DMS53 (cell line): ENCODE measurements around the gene CACTIN.
A peak's percentile ranks its signal among the peaks of the same experiment; 100 is the strongest.
"Not testable (repeated sequence)": the region's sequence is repeated elsewhere in the genome, so short reads cannot be mapped to it uniquely, and the experiment has no call there.

ENCODE experiments used
- DNase-seq: peaks from one replicate; lab custom pipeline; 2025; lab: John Stamatoyannopoulos, UW

Gene CACTIN

GRCh38 chr19:3626473-3627350 lies at the start of gene CACTIN:
Gene CACTIN (minus strand): TSS chr19:3626790. CDS start chr19:3626762, 28 bp downstream.
- peak; percentile 99 for DNase-seq

DNA sequence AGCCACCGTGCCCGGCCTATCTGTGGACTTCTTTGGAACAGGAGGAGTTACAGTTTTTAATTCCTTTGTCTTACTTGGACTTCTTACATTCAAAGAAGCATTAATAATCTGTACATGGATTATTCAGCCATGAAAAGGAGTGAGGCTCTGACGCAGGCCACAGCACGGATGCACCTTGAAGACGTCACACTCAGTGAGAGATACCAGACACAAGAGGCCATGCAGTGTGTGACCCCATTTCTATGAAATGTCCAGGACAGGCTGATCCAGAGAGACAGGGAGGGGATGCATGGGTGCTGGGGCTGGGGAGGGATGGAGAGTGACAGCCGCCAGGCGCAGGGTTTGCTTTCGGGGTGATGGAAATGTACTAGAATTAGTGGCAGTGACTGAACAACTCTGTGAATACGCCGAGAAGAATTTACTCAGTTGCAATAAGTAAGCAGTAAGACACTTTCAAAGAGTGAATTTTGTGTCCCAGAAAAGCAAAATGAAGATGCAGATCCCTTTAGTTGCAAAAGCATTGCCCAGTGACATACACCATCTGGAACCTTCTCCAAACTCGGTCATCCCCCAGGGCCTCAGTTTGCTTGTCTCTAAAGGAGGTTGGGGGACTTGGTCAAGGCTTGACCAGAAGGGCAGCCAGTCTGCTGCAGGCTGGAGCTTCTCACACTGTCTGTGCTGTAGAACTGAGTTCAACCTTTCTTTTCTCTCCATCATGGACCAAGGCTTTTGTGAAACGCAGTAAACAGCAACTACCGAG lies 48.4 kb upstream of the CACTIN start:
- no peak for DNase-seq

DNA sequence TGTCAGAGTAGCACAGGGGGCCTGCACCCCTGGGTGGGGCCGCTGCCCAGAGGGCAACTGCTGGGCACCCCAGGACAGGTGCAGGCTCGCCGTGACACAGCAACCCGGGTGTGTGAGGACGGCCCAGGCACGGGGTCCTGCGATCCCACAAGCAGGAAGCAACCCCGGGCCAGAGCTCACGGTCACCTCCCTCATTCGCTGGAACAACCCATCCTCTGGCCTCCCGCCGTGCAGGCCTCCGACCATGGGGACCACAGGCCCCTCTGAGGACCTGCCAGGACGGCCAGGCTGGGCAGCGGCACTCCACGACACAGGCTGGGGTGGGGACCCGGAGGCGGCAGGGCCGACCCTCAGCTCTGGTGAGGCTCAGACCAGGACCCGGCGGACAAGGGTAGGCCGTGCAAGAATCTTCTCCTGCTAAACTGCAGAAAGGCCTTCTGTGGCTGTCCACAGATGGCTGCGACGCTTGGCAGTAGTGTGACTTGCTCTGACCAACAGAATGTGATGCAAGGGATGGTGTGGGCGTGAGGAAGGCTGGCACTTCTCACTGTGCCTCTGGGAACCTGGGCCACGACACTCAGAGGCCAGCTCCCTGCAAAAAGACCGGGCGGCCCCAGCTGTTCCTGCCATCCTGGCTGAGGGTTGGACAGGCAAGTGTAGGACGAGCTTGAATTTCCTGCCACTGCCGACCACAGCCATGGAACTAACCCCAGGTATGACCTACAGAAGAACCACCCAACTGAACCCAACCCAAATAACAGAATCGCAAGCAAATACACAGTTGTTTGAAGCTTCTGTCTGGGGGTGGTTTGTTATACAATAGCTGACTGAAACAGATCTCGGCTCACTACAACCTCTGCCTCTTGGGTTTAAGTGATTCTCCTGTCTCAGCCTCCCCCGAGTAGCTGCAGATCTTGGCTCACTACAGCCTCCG lies 47.2 kb upstream of the CACTIN start:
- DNase-seq, result no peak

DNA sequence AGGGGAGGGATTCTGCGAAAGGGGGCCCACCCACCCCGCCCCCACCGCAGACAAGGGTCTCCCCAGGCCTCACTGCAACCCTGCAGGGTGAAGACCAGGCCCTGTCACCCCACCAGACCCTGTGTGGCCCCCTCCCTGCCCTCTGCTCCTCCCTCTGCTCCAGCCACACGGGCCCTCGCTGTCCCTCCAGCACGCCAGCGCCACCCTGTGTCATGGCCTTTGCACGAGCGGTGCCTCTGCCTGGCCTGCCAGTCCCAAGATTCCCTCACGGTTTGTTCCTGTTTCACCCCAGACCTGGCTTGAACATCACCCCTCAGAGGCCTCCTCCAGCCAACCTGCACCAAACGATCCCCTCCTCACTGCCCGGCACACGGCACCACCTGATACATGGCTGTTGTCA lies 46.4 kb upstream of the CACTIN start:
- no peak for DNase-seq

DNA sequence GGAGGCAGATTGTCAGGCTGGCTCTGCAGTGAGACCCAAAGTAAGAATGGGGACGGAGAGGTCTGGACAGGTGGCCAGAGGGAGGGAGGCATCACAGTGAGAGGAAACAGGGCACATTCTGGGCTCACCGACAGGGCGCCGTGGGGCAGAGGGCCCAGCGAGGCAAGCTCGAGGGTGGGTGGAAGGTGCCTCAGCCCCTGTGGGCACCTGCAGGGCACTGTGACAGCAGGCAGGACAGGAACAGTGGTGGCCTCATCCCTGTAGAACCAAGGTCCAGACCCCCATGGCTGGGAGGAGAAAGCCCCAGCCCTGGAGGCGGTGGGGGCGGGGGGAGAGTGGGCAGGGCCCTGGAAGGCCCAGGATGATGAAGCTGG lies 46.0 kb upstream of the CACTIN start:
- no peak for DNase-seq

DNA sequence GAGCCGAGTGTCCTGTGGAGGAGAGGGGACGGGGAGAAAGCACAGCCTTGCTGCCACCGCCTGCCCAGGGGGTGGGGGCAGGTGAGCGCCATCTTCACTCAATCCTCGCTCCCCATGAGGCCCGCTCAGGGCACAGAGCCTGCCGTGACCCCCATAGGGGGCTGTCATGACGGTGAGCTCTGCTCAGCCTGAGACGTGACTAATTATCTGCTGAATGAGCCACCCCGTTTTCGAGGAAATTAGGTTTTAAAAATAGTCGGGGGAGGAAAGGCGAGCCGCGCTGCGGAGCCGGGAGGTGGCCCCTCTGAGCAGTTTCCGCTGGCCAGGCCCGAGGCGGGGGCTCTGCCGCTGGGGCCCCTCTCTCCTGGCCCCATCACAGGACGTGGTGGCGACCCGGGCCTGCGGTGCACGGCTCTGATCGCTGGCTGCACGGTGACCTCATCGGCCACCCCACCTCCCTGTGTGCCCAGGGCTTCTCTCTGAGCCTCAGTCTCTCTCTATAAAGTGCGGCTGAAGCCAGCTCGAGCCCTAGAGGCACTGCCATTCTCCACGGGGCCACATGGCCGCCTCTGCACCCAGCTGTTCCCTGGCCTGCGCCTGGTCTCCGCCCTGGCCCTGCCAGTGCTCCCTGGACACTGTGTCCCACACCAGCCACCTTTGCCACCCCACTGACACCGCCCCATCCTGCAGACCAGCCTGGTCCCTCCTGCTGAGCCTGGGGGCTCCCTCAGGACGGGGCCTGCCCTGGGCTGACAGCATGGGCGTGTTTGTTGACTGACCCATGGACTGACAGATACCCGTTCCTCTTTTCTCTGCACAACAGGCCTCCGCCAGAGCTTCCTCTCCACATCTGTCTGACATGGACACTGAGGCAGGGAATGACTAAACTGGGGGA lies 45.3 kb upstream of the CACTIN start:
- no peak for DNase-seq

- DNase-seq, result no peak
Measured at GRCh38 chr19:3670796-3671679, 44.4 kb upstream of the CACTIN start.

- no peak for DNase-seq
Measured at GRCh38 chr19:3669947-3670795, 43.6 kb upstream of the CACTIN start.

- no peak for DNase-seq
Measured at GRCh38 chr19:3669082-3669946, 42.7 kb upstream of the CACTIN start.

- no peak for DNase-seq
Measured at GRCh38 chr19:3668331-3669081, 41.9 kb upstream of the CACTIN start.

DNA sequence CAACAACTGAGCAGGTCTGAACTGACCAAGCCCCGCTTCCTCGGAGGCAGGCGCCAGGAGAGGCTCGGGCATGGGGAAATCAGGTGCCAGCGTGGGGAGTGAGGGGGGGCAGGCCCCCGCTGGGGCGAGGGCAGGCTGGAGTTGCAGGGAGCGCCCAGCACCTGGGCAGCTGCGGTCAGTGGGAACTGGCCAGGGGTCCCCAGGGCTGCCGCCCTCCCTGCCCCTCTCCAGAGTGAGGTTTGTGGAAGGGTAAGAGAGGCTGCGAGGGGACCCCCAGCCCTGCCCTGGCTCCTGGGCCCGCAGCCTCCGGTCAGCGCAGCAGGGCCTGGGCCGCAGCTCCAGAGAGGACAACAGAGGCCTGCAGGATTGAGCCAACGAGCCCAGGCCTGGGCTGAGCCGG lies 41.2 kb upstream of the CACTIN start:
- no peak for DNase-seq

DNA sequence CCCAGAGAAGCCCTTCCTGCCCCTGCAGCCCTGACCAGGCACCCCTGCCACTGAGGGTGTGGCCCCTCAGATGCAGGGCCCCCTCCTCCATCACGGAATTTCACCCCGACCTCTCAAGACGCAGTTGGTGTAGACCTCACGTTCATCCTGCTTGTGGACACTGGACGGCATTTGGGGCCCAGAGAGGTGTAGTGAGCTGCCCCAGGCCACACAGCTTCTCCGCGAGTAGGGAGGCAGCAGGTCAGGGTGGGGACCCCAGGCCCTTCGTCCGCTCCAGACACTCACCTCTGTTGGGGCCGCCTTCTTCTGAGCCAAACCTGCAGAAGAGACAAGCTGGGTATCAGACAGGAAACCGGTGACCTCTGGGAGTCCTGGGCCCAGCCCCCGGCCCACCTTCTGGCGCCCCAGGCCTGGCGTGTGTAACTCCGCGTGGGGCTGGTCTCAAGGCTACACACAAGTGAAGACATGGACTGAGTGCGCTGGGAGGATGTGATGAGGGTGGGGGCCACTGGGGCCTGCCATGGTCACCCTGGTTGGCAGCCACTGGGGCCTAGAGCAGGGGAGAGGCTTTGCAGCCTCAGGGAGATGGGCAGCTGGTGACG lies 40.5 kb upstream of the CACTIN start:
- DNase-seq, result no peak

- not testable (repeated sequence) for DNase-seq
Measured at GRCh38 chr19:3666545-3666856, 39.9 kb upstream of the CACTIN start.

DNA sequence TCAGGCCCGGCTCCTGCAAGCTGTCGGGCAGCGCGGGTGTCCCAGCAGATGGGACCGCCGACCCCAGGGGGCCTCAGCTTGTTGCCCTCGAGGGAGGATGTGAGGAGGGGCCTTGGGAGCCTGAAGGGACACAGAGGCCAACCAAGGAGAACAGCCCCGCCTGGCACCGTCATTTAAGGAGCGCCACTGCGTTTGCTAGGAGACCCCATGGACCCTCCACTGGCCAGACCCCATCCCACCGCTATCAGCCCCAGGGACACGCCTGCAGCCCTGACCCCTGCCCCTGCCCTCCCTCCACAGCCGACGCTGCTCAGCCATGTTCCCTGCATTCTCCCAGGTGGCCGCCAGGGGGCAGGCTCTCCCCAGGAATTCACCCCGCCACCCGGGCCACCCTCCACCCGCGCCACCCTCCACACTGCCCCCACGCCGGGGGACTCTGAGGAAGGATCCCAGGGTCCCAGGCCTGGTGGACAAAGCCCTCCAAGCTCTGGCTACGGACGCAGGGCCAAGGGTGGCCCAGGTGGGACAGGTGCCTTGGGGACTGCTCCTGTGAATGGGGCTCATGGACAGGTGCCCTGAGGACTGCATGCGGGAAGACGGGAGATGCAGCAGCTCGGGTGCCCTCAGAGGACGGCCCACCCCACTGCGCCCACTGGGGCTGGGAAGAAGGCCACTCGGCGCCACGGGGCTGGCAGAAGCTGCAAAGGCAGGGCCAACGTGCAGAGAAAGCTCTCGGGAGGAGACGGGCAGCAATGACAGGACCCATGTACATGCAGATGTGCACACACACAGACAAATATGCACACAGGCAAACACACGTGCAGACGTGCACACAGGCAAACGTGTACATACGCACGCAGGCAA lies 39.3 kb upstream of the CACTIN start:
- DNase-seq, result peak; percentile 42

- no peak for DNase-seq
Measured at GRCh38 chr19:3664879-3665642, 38.5 kb upstream of the CACTIN start.
